Panc1 (cell line): ENCODE results near the gene IQSEC1. TPM values are rescaled to one million over a fixed set of nuclear protein-coding genes. Genes with fewer than 3 reads are reported as not detected.

ENCODE experiments used
- ATAC-seq: fragments of 200-7000 bp; cut with Tn5 transposase; 2 replicates; pipeline ENCODE4 v1.9.1; 2020; ENCODE audit warnings: mild to moderate bottlenecking, moderate library complexity
- BruUV-seq: library from RNA; stranded (reverse); fragments of 400-500 nt; replicated peaks from 2 replicates; lab custom pipeline; 2021; lab: Mats Ljungman, UMichigan
- CTCF ChIA-PET: fragments of 300-600 bp; sonication (Branson Sonifier 250); formaldehyde crosslinking; loops from one replicate; lab custom pipeline; 2022; ENCODE audit warnings: antibody characterized with exemption; lab: Charles Lee
- POLR2A ChIA-PET: fragments of 300-600 bp; sonication (Branson Sonifier 250); formaldehyde crosslinking; loops from one replicate; lab custom pipeline; 2022; ENCODE audit warnings: antibody characterized with exemption; lab: Charles Lee
- DNase-seq: peaks from one replicate; pipeline ENCODE4 v3.0.0-alpha.2; 2010; ENCODE audit warnings: low read depth, low spot score
- H3K27ac ChIP-seq: 2 replicates; pipeline ENCODE4 v1.5.1; 2011; ENCODE audit warnings: mild to moderate bottlenecking, low read length, inconsistent platforms
- H3K27me3 ChIP-seq: fragments of 200-500 bp; sonication (Bioruptor generic); 2 replicates; pipeline ENCODE4 v1.6.0; 2014; ENCODE audit warnings: low read length, inconsistent platforms; ENCODE audit not compliant: control insufficient read depth, insufficient read depth
- H3K36me3 ChIP-seq: fragments of 200-500 bp; sonication (Bioruptor generic); 2 replicates; pipeline ENCODE4 v1.5.1; 2014; ENCODE audit warnings: inconsistent platforms, mild to moderate bottlenecking, low read length, moderate library complexity; ENCODE audit not compliant: control insufficient read depth, insufficient read depth
- H3K4me1 ChIP-seq: 2 replicates; pipeline ENCODE4 v1.5.1; 2011; ENCODE audit warnings: inconsistent platforms, mild to moderate bottlenecking, low read length, moderate library complexity; ENCODE audit not compliant: control insufficient read depth, insufficient read depth
- H3K4me3 ChIP-seq, 2 experiments: 2 replicates each; pipeline ENCODE4 v1.5.1; 2011 to 2012; ENCODE audit warnings: low read depth in 2 of 2, low read length in 2 of 2, mild to moderate bottlenecking in 2 of 2, inconsistent platforms in 1 of 2, moderate library complexity in 1 of 2
- H3K9me3 ChIP-seq: fragments of 200-500 bp; sonication (Bioruptor generic); 2 replicates; pipeline ENCODE4 v1.5.1; 2014; ENCODE audit warnings: low read depth, mild to moderate bottlenecking, inconsistent platforms, low read length, moderate library complexity; ENCODE audit not compliant: control insufficient read depth, insufficient read depth
- CTCF ChIP-seq: fragments of 450-650 bp; IDR thresholded peaks from 2 replicates; pipeline ENCODE4 v1.5.1; 2017; ENCODE audit warnings: mild to moderate bottlenecking
- POLR2AphosphoS5 ChIP-seq: IDR thresholded peaks from 2 replicates; pipeline ENCODE4 v1.6.1; 2012; ENCODE audit warnings: mild to moderate bottlenecking, low read depth, low read length, moderate library complexity
- REST ChIP-seq, 2 experiments: IDR thresholded peaks; 2 replicates each; pipeline ENCODE4 v1.6.1; 2011 to 2012; ENCODE audit warnings: low read depth in 2 of 2, control low read depth in 1 of 2, low read length in 1 of 2, mild to moderate bottlenecking in 1 of 2, moderate library complexity in 1 of 2; ENCODE audit not compliant: insufficient read depth in 1 of 2
- SIN3A ChIP-seq: IDR thresholded peaks from 2 replicates; pipeline ENCODE4 v1.6.1; 2012; ENCODE audit warnings: low read depth, mild to moderate bottlenecking, low read length, moderate library complexity, borderline replicate concordance; ENCODE audit not compliant: insufficient read depth
- TCF7L2 ChIP-seq: IDR thresholded peaks from 2 replicates; pipeline ENCODE4 v1.6.1; 2011; ENCODE audit warnings: mild to moderate bottlenecking, low read depth, low read length, inconsistent platforms
- in situ Hi-C: cut with HindIII; loops from 2 replicates; pipeline ENCODE4 v1.10.0; 2016; ENCODE audit warnings: low sequenced_read_pairs, low pct_unique_long_range_greater_than_20kb
- intact Hi-C: fragments of 100-400 bp; cut with micrococcal nuclease; formaldehyde crosslinking; loops from one replicate; pipeline ENCODE4 v1.10.0; 2022; ENCODE audit not compliant: unreplicated experiment
- total RNA-seq: library from RNA; stranded (reverse); gene quantifications from one replicate; pipeline ENCODE4 v1.2.1, GENCODE V29; 2021; ENCODE audit not compliant: unreplicated experiment

IQSEC1 gene
- total RNA-seq, 1 experiment from 2014 or later, result 28.4 TPM

GRCh38 chr3:13032206-13032605 lies 41.0 kb downstream of the IQSEC1 start:
- no peak for DNase-seq
- in situ Hi-C loops (no loop called here), intact Hi-C loops (no loop called here)
- no peaks in the 10 kb centered on the region for H3K9me3 ChIP-seq
- ATAC-seq, result no peak
- no peak overlapping the region for H3K27ac ChIP-seq
- no peaks in the 10 kb centered on the region for H3K4me1 ChIP-seq
- no peak for TF ChIP-seq SIN3A
- no peak for TF ChIP-seq POLR2AphosphoS5
- TF ChIP-seq CTCF, result no peak
- no peak for TF ChIP-seq TCF7L2
- TF ChIP-seq REST (IDR thresholded peaks at IDR 0.05; ENCODE audit: insufficient read depth in 1 of 2, low read depth in 2 of 2, low read length in 1 of 2), result no peak
- ChIA-PET CTCF (interaction anchor here (0.7 kb wide), 1 partner anchor 11 kb away, joined by 4 read pairs; no protein-coding TSS in a partner anchor), POLR2A (no interaction called here)
- no peaks in the 10 kb centered on the region for H3K36me3 ChIP-seq
- no peaks in the 10 kb centered on the region for H3K27me3 ChIP-seq
- no peak overlapping the region for H3K4me3 ChIP-seq
- BruUV-seq, result no TSS peak

- Histone ChIP-seq H3K4me1 (no peaks in the 10 kb centered on the region), H3K9me3 (no peaks in the 10 kb centered on the region), H3K27ac (no peak overlapping the region), H3K27me3 (no peaks in the 10 kb centered on the region), H3K36me3 (no peaks in the 10 kb centered on the region), H3K4me3 (no peak overlapping the region)
- BruUV-seq, result no TSS peak
- DNase-seq, result no peak
- TF ChIP-seq POLR2AphosphoS5, result no peak
- no peak for TF ChIP-seq TCF7L2
- no peak for TF ChIP-seq CTCF
- TF ChIP-seq REST (IDR thresholded peaks at IDR 0.05; ENCODE audit: insufficient read depth in 1 of 2, low read depth in 2 of 2, low read length in 1 of 2), result no peak
- TF ChIP-seq SIN3A, result no peak
- intact Hi-C loops (no loop called here), in situ Hi-C loops (no loop called here)
- CTCF ChIA-PET, result no interaction called here
- no peak for ATAC-seq
- POLR2A ChIA-PET, result no interaction called here
Measured at GRCh38 chr3:13031621-13032020, 41.6 kb downstream of the IQSEC1 start.
